HEK293 (cell line): ENCODE results near the gene ACTL6B.

Experiments
- ZBTB7A ChIP-seq: fragments of 450-650 bp; formaldehyde crosslinking; IDR thresholded peaks from 2 replicates; pipeline ENCODE4 v1.5.1; 2016; ENCODE audit warnings: low read depth, missing biosample characterization, missing genetic modification characterization
- ZNF121 ChIP-seq: fragments of 450-650 bp; formaldehyde crosslinking; IDR thresholded peaks from 2 replicates; pipeline ENCODE4 v1.5.1; 2016; ENCODE audit warnings: missing biosample characterization, missing genetic modification characterization
- ZNF132 ChIP-seq: fragments of 450-650 bp; formaldehyde crosslinking; IDR thresholded peaks from 2 replicates; pipeline ENCODE4 v1.5.1; 2017; ENCODE audit warnings: missing biosample characterization, missing genetic modification characterization, borderline replicate concordance
- ZNF274 ChIP-seq, 2 experiments: fragments of 200-500 bp in 1 of 2; fragments of 450-650 bp in 1 of 2; sonication (Bioruptor generic) in 1 of 2; formaldehyde crosslinking in 1 of 2; IDR thresholded peaks; 2 replicates each; pipeline versions ENCODE4 v1.5.1 to v1.6.1; 2014 to 2016; ENCODE audit warnings: borderline replicate concordance in 1 of 2, inconsistent platforms in 1 of 2, low read length in 1 of 2, missing biosample characterization in 1 of 2, missing genetic modification characterization in 1 of 2
- ZNF777 ChIP-seq: fragments of 450-650 bp; formaldehyde crosslinking; IDR thresholded peaks from 2 replicates; pipeline ENCODE4 v1.5.1; 2017; ENCODE audit warnings: missing biosample characterization, missing genetic modification characterization, borderline replicate concordance
- TF ChIP-seq, protein P1 (sequence below): fragments of 450-650 bp; formaldehyde crosslinking; IDR thresholded peaks from 2 replicates; pipeline ENCODE4 v1.5.1; 2016; ENCODE audit warnings: missing biosample characterization, missing genetic modification characterization
- TF ChIP-seq, protein P2 (sequence below): fragments of 450-650 bp; formaldehyde crosslinking; IDR thresholded peaks from 2 replicates; pipeline ENCODE4 v1.5.1; 2017; ENCODE audit warnings: missing biosample characterization, missing genetic modification characterization
- TF ChIP-seq, protein P3 (sequence below): fragments of 450-650 bp; formaldehyde crosslinking; IDR thresholded peaks from 2 replicates; pipeline ENCODE4 v1.5.1; 2016; ENCODE audit warnings: missing biosample characterization, missing genetic modification characterization

DNA sequence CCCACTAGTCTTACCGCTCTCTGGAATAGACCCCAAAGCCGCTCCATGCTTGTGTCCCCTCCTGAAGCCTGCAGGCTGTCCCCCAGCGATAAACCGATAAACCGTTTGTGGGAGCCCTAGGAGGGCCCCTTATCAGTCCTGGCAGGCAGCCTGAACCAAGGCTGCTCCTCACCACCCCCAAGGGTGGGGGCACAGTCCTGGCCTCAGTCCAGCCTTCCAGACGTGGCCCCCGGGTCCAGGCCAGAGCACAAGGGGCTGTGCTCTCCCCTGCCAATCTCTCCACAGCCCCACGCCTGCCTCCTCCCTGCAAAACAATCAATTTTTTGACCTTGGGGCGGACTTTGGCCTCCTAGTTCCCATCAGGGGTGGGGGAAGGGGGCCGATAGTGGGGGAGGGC lies 14.8 kb downstream of the ACTL6B start, which contains the start of gene TFR2:
- no peak for TF ChIP-seq ZNF274 (IDR thresholded peaks at IDR 0.05; ENCODE audit: low read length)
- TF ChIP-seq ZNF274 (tag by site-specific recombination; IDR thresholded peaks at IDR 0.05; ENCODE audit: borderline replicate concordance) = no peak
- TF ChIP-seq, protein P1, sequence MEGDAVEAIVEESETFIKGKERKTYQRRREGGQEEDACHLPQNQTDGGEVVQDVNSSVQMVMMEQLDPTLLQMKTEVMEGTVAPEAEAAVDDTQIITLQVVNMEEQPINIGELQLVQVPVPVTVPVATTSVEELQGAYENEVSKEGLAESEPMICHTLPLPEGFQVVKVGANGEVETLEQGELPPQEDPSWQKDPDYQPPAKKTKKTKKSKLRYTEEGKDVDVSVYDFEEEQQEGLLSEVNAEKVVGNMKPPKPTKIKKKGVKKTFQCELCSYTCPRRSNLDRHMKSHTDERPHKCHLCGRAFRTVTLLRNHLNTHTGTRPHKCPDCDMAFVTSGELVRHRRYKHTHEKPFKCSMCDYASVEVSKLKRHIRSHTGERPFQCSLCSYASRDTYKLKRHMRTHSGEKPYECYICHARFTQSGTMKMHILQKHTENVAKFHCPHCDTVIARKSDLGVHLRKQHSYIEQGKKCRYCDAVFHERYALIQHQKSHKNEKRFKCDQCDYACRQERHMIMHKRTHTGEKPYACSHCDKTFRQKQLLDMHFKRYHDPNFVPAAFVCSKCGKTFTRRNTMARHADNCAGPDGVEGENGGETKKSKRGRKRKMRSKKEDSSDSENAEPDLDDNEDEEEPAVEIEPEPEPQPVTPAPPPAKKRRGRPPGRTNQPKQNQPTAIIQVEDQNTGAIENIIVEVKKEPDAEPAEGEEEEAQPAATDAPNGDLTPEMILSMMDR (tag by site-specific recombination) = no peak
- no peak for TF ChIP-seq ZBTB7A (tag by site-specific recombination)
- no peak for TF ChIP-seq ZNF121 (tag by site-specific recombination)
- no peak for TF ChIP-seq ZNF777
- no peak for TF ChIP-seq ZNF132
- TF ChIP-seq, protein P2, sequence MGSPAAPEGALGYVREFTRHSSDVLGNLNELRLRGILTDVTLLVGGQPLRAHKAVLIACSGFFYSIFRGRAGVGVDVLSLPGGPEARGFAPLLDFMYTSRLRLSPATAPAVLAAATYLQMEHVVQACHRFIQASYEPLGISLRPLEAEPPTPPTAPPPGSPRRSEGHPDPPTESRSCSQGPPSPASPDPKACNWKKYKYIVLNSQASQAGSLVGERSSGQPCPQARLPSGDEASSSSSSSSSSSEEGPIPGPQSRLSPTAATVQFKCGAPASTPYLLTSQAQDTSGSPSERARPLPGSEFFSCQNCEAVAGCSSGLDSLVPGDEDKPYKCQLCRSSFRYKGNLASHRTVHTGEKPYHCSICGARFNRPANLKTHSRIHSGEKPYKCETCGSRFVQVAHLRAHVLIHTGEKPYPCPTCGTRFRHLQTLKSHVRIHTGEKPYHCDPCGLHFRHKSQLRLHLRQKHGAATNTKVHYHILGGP (tag by site-specific recombination) = no peak
- TF ChIP-seq, protein P3, sequence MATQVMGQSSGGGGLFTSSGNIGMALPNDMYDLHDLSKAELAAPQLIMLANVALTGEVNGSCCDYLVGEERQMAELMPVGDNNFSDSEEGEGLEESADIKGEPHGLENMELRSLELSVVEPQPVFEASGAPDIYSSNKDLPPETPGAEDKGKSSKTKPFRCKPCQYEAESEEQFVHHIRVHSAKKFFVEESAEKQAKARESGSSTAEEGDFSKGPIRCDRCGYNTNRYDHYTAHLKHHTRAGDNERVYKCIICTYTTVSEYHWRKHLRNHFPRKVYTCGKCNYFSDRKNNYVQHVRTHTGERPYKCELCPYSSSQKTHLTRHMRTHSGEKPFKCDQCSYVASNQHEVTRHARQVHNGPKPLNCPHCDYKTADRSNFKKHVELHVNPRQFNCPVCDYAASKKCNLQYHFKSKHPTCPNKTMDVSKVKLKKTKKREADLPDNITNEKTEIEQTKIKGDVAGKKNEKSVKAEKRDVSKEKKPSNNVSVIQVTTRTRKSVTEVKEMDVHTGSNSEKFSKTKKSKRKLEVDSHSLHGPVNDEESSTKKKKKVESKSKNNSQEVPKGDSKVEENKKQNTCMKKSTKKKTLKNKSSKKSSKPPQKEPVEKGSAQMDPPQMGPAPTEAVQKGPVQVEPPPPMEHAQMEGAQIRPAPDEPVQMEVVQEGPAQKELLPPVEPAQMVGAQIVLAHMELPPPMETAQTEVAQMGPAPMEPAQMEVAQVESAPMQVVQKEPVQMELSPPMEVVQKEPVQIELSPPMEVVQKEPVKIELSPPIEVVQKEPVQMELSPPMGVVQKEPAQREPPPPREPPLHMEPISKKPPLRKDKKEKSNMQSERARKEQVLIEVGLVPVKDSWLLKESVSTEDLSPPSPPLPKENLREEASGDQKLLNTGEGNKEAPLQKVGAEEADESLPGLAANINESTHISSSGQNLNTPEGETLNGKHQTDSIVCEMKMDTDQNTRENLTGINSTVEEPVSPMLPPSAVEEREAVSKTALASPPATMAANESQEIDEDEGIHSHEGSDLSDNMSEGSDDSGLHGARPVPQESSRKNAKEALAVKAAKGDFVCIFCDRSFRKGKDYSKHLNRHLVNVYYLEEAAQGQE (tag by site-specific recombination) = no peak
